Heart right ventricle (tissue), 16 donors: ENCODE measurements around the gene SPIRE2. TPM values are rescaled to one million over a fixed set of nuclear protein-coding genes. Genes with fewer than 3 reads are reported as not detected.

Experiments
- ATAC-seq, 8 donors: fragments of 200-7000 bp; cut with Tn5 transposase; one replicate each; pipeline ENCODE4 v1.9.1; 2020; ENCODE audit warnings: mild to moderate bottlenecking in 8 of 8, moderate library complexity in 8 of 8, moderate number of reproducible peaks in 1 of 8
- DNase-seq, 2 donors: peaks; one replicate each; pipeline ENCODE4 v3.0.0-alpha.2; 2020
- H3K27ac ChIP-seq, 10 donors: fragments of 200-600 bp; sonication (generic) in 2 of 10; one replicate each; pipeline versions ENCODE4 v1.5.0 to v1.8.0; 2020 to 2022; ENCODE audit warnings: mild to moderate bottlenecking in 3 of 10
- H3K27me3 ChIP-seq, 7 donors: fragments of 200-600 bp; one replicate each; pipeline ENCODE4 v1.8.0; 2021 to 2022; ENCODE audit warnings: mild to moderate bottlenecking in 2 of 7
- H3K36me3 ChIP-seq, 9 donors: fragments of 200-600 bp; sonication (generic) in 1 of 9; one replicate each; pipeline versions ENCODE4 v1.5.0 to v1.8.0; 2020 to 2022; ENCODE audit warnings: mild to moderate bottlenecking in 2 of 9
- H3K4me1 ChIP-seq, 9 donors: fragments of 200-600 bp; sonication (generic) in 1 of 9; one replicate each; pipeline versions ENCODE4 v1.5.0 to v1.8.0; 2020 to 2022; ENCODE audit warnings: mild to moderate bottlenecking in 4 of 9
- H3K4me3 ChIP-seq, 10 donors: fragments of 200-600 bp; sonication (generic) in 2 of 10; one replicate each; pipeline versions ENCODE4 v1.5.0 to v1.8.0; 2020 to 2022; ENCODE audit warnings: mild to moderate bottlenecking in 7 of 10, moderate library complexity in 2 of 10
- H3K9me3 ChIP-seq, 11 donors: fragments of 200-600 bp in 10 of 11; sonication (generic) in 2 of 11; one replicate each; pipeline versions ENCODE4 v1.5.0 to v1.8.0; 2013 to 2022; ENCODE audit warnings: mild to moderate bottlenecking in 2 of 11, control low read depth in 1 of 11, moderate library complexity in 1 of 11
- WGBS, 2 donors: extraction: QIAGEN DNeasy Blood & Tissue Kit; methylation state at CpG; one replicate each; pipeline ENCODE4 v1.1.7; 2013; ENCODE audit warnings: inconsistent platforms in 1 of 2; 5-methylcytosine and 5-hydroxymethylcytosine counted together
- intact Hi-C, 10 donors: fragments of 100-400 bp; cut with DNase I; formaldehyde crosslinking; loops; one replicate each; pipeline versions ENCODE4 v1.11.1 to v1.14.2; 2022
- polyA plus RNA-seq, 2 donors: library from polyadenylated mRNA; stranded (reverse); fragments of 200-250 nt; gene quantifications; one replicate each; pipeline ENCODE4 v1.2.3, GENCODE V29; 2013
- total RNA-seq, 10 donors: library from RNA; stranded (reverse); fragmentation: NEBNext Ultra II Directional in 3 of 10; extraction: Animal tissue kit (Norgen Biotek cat#: 25700) in 3 of 10; gene quantifications; one replicate each; pipeline versions ENCODE4 v1.2.1 to v1.2.4, GENCODE V29; 2021 to 2023
- TF ChIP-seq, protein P1 (sequence below), 9 donors: fragments of 200-600 bp; sonication (generic) in 2 of 9; IDR thresholded peaks; one replicate each; pipeline versions ENCODE4 v1.5.0 to v1.8.0; 2021 to 2022; ENCODE audit warnings: antibody characterized with exemption in 9 of 9, mild to moderate bottlenecking in 5 of 9, moderate library complexity in 1 of 9
- donor health status: Arrhythmogenic right ventricular cardiomyopathy.
- donor health status: ischemic (EF 13 %, LVEDD 7.1; RV severe dilation, severe dysfunction).
- donor health status: healthy with polysubstance abuse.
- donor health status: DM: no; HTN: yes; CAD: no.
- donor health status: DM: no; HTN: no; CAD: no.
- donor health status: ischemic (EF 25% LVEDD 6.9; RV normal size, moderate dysfunction).
- donor health status: ischemic (EF 25% LVEDD 5.7; RV mildly dilated, moderate dysfunction).
- donor health status: healthy.
- donor health status: DM: yes; HTN: yes; CAD: no.
- donor health status: Ischemic cardiomyopathy.
- donor health status: ischemic (EF 35%, LVEDD 5.7; RV mildly dilated, moderate dysfunction).
- donor health status: nonischemic (EF 11% LVEDD 7.7; RV severe dilation, severe dysfunction).
- donor health status: DM: yes; HTN: yes; CAD: no.
- donor health status: PGD.
- donor health status: ischemic (EF 29% LVEDD 5.4; RV normal size, mild dysfunction).
- donor health status: nonischemic (EF 23%, LVEDD 6.1; RV moderate dilation, normal function).

The SPIRE2 gene
- total and polyA plus RNA-seq, 12 donors = 0.46 to 1.9 (median 1.2) TPM

DNA sequence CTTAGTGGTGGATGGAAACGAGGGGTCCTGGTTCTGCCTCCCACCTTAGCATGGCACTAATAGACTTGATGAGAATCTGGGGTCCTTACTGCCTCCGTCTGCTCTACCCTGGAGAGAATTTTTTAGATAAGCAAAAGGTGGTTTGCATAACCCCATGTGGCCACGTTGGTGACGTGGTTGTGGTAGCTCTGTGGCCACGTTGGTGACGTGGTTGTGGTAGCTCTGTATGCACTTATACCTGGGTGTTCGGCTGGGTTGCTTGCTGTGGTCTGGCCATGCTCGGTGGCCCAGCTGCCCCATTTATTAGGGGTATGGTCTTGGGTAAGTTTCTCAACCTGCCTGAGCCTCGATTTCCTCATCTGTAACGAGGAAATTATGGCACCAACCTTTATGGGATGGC, 13.0 kb downstream of the SPIRE2 start:
- intact Hi-C loops = no loop called here
- ATAC-seq (no peak), DNase-seq (no peak)
- Histone ChIP-seq H3K36me3 (no peaks in the 10 kb centered on the region), H3K4me3 (no peak overlapping the region), H3K27ac (no peak overlapping the region), H3K27me3 (peaks cover 0 to 12% (median 0%) of the 10 kb centered on the region in 7 donors), H3K4me1 (peaks cover 0 to 29% (median 7%) of the 10 kb centered on the region in 9 donors), H3K9me3 (no peaks in the 10 kb centered on the region)
- TF ChIP-seq, protein P1, sequence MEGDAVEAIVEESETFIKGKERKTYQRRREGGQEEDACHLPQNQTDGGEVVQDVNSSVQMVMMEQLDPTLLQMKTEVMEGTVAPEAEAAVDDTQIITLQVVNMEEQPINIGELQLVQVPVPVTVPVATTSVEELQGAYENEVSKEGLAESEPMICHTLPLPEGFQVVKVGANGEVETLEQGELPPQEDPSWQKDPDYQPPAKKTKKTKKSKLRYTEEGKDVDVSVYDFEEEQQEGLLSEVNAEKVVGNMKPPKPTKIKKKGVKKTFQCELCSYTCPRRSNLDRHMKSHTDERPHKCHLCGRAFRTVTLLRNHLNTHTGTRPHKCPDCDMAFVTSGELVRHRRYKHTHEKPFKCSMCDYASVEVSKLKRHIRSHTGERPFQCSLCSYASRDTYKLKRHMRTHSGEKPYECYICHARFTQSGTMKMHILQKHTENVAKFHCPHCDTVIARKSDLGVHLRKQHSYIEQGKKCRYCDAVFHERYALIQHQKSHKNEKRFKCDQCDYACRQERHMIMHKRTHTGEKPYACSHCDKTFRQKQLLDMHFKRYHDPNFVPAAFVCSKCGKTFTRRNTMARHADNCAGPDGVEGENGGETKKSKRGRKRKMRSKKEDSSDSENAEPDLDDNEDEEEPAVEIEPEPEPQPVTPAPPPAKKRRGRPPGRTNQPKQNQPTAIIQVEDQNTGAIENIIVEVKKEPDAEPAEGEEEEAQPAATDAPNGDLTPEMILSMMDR (IDR thresholded peaks at IDR 0.05) = no peak
- 90% methylated on average over 10 of the region's 10 CpGs for WGBS, 2 donors

DNA sequence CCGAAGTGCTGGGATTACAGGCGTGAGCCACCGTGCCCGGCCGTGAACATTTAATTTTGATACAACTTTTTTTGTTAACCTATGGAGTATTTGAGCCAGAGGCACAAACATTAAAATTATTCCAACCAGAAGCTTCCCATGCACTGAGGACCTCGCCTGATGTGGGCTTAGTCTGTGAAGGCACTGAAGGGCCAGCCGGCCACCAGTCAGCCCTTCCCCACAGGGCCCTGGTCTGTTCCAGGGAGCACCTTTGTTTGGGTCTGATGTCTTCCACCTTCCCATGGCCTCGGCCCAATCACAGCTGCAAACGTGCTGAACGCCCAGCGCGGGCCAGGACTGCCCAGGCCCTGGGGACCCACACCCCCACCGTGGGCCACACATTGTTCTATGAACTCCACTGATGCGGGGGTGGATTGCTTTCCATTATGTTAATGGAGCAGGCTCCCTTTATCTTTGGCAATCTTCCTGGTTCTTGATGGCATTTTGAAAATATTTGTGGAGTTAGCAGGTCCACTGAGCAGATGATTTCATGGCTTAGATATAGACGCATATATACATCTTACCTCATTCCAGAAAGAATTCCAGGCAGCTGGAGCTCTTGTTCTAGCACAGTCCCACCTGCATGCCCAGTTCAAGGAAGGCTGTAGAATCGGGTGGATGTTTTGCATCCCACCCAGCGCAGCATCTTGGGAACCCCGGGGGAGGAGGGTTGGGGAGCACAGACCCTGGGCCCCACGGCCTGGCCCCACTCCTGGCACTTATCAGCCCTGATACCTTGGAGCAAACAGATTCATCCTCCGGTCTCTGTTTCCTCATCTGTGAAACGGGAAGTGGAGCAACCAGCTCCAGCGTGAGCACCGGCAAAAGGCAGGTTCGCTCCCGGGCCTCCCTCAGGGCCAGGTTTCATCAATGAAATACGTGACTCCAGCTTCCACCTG, 14.5 kb downstream of the SPIRE2 start:
- H3K4me1 ChIP-seq = peaks cover 0 to 28% (median 8%) of the 10 kb centered on the region in 9 donors
- no peaks in the 10 kb centered on the region for H3K9me3 ChIP-seq
- ATAC-seq = peak; percentile 63 to 83 (median 75)
- TF ChIP-seq, protein P1 (IDR thresholded peaks at IDR 0.05) = no peak
- intact Hi-C loops = no loop called here
- H3K4me3 ChIP-seq = no peak overlapping the region
- WGBS, 2 donors = 60 to 63% methylated on average over 26 of the region's 26 CpGs
- no peak overlapping the region for H3K27ac ChIP-seq
- H3K27me3 ChIP-seq = peaks cover 0 to 12% (median 0%) of the 10 kb centered on the region in 7 donors
- no peaks in the 10 kb centered on the region for H3K36me3 ChIP-seq
- peak; percentile 50 to 51 for DNase-seq

DNA sequence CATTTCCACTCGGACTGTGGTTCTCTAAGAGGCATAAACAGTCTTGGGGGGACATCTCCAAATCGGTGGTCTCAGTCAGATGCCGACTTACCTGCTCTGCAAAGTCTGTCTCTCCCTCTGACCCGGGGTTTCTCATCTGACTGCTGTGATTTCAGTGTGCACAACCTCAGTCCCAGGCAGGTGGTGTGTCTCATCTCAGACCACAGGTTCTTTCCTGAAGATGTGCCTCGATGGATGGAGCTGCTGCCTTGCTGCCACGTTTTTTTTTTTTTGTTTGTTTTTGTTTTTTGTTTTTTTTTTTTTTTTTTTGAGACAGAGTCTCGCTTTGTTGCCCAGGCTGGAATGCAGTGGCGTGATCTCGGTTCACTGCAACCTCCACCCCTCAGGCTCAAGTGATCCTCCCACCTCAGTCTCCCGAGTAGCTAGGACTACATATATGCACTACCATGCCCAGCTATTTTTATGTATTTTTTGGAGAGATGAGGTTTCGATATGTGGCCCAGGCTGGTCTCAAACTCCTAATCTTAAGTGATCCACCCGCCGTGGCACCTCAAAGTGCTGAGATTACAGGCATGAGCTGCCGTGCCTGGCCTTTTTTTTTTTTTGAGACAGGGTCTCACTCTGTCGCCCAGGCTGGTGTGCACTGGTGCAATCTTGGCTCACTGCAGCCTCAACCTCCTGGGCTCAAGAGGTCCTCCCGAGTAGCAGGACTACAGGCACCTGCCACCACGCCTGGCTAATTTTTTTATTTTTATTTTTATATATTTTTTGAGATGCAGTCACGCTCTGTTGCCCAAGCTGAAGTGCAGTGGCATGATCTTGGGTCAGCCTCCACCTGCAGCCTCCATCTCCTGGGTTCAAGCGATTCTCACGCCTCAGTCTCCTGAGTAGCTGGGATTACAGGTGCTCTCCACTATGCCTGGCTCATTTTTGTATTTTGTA, 15.4 kb downstream of the SPIRE2 start:
- Histone ChIP-seq H3K36me3 (no peaks in the 10 kb centered on the region), H3K4me3 (no peak overlapping the region), H3K27ac (no peak overlapping the region), H3K9me3 (no peaks in the 10 kb centered on the region), H3K4me1 (peaks cover 0 to 29% (median 9%) of the 10 kb centered on the region in 9 donors), H3K27me3 (peaks cover 0 to 12% (median 0%) of the 10 kb centered on the region in 7 donors)
- no peak for ATAC-seq
- DNase-seq = no peak
- TF ChIP-seq, protein P1 (IDR thresholded peaks at IDR 0.05) = no peak
- intact Hi-C loops = no loop called here
- 76 to 83% methylated on average over 17 to 19 of the region's 20 CpGs for WGBS, 2 donors

DNA sequence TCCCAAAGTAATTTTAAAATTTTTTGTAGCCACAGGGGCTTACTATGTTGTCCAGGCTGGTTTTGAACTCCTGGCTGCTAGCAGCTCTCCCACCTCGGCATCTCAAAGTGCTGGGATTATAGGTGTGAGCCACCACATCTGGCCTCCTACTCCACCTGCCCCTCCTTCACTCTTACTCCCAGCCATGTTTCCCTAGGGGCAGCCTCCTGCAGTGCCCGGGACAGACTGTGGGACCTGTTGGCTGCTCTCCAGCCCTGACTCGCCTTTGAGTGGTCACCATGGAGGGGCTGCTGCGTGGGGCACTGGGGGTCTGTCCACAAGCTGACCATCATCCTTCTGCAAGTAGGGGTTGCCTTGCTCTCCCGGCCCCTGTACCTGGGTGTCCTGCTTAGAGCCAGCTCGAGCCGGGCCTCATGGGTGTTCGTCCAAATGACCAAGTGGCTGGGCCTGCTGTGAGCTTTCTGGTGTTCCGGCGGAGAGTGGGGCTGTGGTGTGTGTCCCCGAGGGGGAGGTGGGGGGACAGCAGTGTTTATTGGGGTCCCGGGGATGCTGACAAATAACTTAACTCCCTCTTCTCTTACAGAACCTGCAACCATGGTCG, 16.6 kb downstream of the SPIRE2 start:
- no peak for ATAC-seq
- Histone ChIP-seq H3K4me1 (peaks cover 0 to 29% (median 9%) of the 10 kb centered on the region in 9 donors), H3K27me3 (peaks cover 0 to 6% (median 0%) of the 10 kb centered on the region in 7 donors), H3K27ac (no peak overlapping the region), H3K9me3 (no peaks in the 10 kb centered on the region), H3K4me3 (no peak overlapping the region), H3K36me3 (no peaks in the 10 kb centered on the region)
- intact Hi-C loops = no loop called here
- WGBS, 2 donors = 71 to 77% methylated on average over 13 of the region's 13 CpGs
- DNase-seq = no peak
- TF ChIP-seq, protein P1 (IDR thresholded peaks at IDR 0.05) = no peak
